ENCODE measurements around the gene TM2D3. TPM values are rescaled to one million over a fixed set of nuclear protein-coding genes. Genes with fewer than 3 reads are reported as not detected.
"Not testable (repeated sequence)": the region's sequence is repeated elsewhere in the genome, so short reads cannot be mapped to it uniquely, and the experiment has no call there.

TM2D3 gene
- total and polyA plus RNA-seq, 2 donors (not counting 3 experiments of a cell fraction or from before 2014, with no cell fraction given), result 34.3 to 51.5 TPM

DNA sequence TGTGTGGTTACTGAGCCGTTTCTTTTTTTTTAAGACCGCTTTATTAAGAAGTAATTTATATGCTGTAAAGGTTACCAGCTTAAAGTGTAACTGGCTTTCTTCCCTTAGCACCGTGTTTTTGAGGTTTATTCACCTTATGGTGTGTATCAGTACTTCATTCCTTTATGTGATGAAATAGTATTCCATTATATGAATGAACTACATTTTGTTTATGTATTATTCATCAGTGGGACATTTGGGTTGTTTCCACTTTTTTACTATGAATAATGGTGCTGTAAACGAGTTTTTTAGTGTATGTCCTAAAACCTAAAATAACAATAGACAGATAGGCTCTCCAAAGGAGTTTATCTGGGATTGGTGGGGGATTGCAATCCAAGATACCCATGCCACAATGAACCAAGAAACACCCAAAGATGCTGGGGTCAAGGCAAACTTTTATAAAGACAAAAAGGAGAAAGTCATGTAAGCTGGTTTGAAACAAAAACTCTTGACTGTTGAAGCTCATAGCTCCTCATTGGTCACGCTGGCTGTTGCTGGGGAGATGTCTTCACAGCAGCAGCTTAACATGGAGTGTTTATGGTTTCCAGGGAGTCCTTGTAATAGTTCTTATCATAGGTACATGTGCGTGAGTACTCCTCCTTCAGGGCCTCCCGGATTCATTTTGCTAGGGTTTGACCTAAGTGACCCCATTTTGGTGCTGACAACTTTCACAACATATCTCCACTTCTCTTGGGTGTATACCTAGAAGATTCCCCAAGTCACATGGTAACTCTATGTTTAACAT lies 16.0 kb downstream of the TM2D3 start:
- Histone ChIP-seq H3K4me2 (ENCODE audit: insufficient read depth, low read length) (no peak overlapping the region), H3K36me3 (ENCODE audit: control insufficient read depth in 2 of 2, extremely low read depth in 1 of 2, insufficient read depth in 2 of 2, low read length in 2 of 2) (peaks cover 2 to 5% of the 10 kb centered on the region in 2 experiments), H3K9ac (replicated peaks; ENCODE audit: extremely low read depth, insufficient read depth, low read length) (no peak overlapping the region), H3K27me3 (ENCODE audit: control insufficient read depth in 2 of 2, insufficient read depth in 2 of 2, low read length in 2 of 2) (no peaks in the 10 kb centered on the region), H3K4me1 (ENCODE audit: control insufficient read depth, extremely low read depth, insufficient read depth, low read length) (peaks cover 5% of the 10 kb centered on the region), H3K4me3 (replicated peaks in 1 of 3; ENCODE audit: insufficient read depth in 1 of 3, low read depth in 1 of 3, low read length in 3 of 3) (no peak overlapping the region), H3K9me3 (replicated peaks; ENCODE audit: control insufficient read depth, insufficient read depth, low read length) (no peaks in the 10 kb centered on the region), H2AFZ (ENCODE audit: low read depth, low read length) (no peak overlapping the region), H3K9me1 (replicated peaks; ENCODE audit: control insufficient read depth, extremely low read depth, insufficient read depth, low read length) (no peaks in the 10 kb centered on the region), H4K20me1 (replicated peaks; ENCODE audit: control insufficient read depth, extremely low read depth, insufficient read depth, low read length) (no peaks in the 10 kb centered on the region), H3K27ac (ENCODE audit: insufficient read depth, low read depth, low read length) (no peak overlapping the region), H3K79me2 (ENCODE audit: control insufficient read depth, insufficient read depth, low read length) (no peaks in the 10 kb centered on the region)
- no TSS peak for BruUV-seq (replicated peaks)
- CTCF ChIA-PET, result interaction anchor here (1.0 to 1.3 kb wide), 3 partner anchors 11 to 347 kb away, joined by 3 read pairs; no protein-coding TSS in a partner anchor
- dilution Hi-C loops (cut with MboI; ENCODE audit: extremely low pct_ligation_motif_present, low sequenced_read_pairs) (no loop called here), intact Hi-C loops (cut with micrococcal nuclease) (no loop called here)
- FAIRE-seq (no peak), DNase-seq (ENCODE audit: low read depth, low spot score) (no peak)
- POLR2A ChIA-PET, result no interaction called here
- TF ChIP-seq JUN (IDR thresholded peaks at IDR 0.05; ENCODE audit: borderline replicate concordance, insufficient read depth, insufficient read length, low read depth) (no peak), GATA2 (IDR thresholded peaks at IDR 0.05; ENCODE audit: insufficient read depth, insufficient read length, low read depth, low read length) (no peak), MYC (IDR thresholded peaks at IDR 0.05; ENCODE audit: low read depth, low read length) (no peak)

DNA sequence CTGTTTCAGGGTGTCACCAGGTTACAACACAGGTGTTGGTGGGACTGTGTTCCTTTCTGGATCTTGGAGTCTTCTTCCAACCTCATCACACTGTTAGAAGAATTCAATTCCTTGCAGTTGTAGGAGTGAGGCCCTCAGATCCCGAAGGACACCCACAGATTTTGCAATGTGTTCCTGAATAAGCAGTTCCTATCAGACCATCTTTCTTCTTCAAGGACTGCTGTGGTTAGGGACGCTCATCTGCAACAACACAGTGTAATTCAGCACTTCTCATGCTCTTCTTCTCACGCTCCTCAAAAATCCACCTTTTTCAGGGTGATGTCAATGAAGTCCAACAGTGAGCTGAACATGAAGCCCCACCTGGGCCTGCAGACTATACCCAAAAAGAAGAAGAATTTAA lies 18.8 kb downstream of the TM2D3 start:
- Histone ChIP-seq H3K27ac (ENCODE audit: insufficient read depth, low read depth, low read length) (no peak overlapping the region), H3K9me3 (replicated peaks; ENCODE audit: control insufficient read depth, insufficient read depth, low read length) (no peaks in the 10 kb centered on the region), H4K20me1 (replicated peaks; ENCODE audit: control insufficient read depth, extremely low read depth, insufficient read depth, low read length) (no peaks in the 10 kb centered on the region), H3K4me1 (ENCODE audit: control insufficient read depth, extremely low read depth, insufficient read depth, low read length) (no peaks in the 10 kb centered on the region), H3K9ac (replicated peaks; ENCODE audit: extremely low read depth, insufficient read depth, low read length) (no peak overlapping the region), H3K27me3 (ENCODE audit: control insufficient read depth in 2 of 2, insufficient read depth in 2 of 2, low read length in 2 of 2) (no peaks in the 10 kb centered on the region), H3K4me2 (ENCODE audit: insufficient read depth, low read length) (no peak overlapping the region), H2AFZ (ENCODE audit: low read depth, low read length) (no peak overlapping the region), H3K9me1 (replicated peaks; ENCODE audit: control insufficient read depth, extremely low read depth, insufficient read depth, low read length) (no peaks in the 10 kb centered on the region), H3K36me3 (ENCODE audit: control insufficient read depth in 2 of 2, extremely low read depth in 1 of 2, insufficient read depth in 2 of 2, low read length in 2 of 2) (no peaks in the 10 kb centered on the region), H3K79me2 (ENCODE audit: control insufficient read depth, insufficient read depth, low read length) (no peaks in the 10 kb centered on the region), H3K4me3 (replicated peaks in 1 of 3; ENCODE audit: insufficient read depth in 1 of 3, low read depth in 1 of 3, low read length in 3 of 3) (no peak overlapping the region)
- BruUV-seq (replicated peaks), result no TSS peak
- intact Hi-C loops (cut with micrococcal nuclease), result no loop called here
- TF ChIP-seq EZH2 (IDR thresholded peaks at IDR 0.05; ENCODE audit: borderline replicate concordance, low read depth, low read length, severe bottlenecking), result no peak
- POLR2A ChIA-PET, result no interaction called here
- dilution Hi-C loops (cut with MboI; ENCODE audit: extremely low pct_ligation_motif_present, low sequenced_read_pairs), result no loop called here
- DNase-seq (ENCODE audit: low read depth, low spot score) (no peak), FAIRE-seq (no peak)
- CTCF ChIA-PET, result no interaction called here

GRCh38 chr15:101626729-101627128 lies 25.5 kb downstream of the TM2D3 start:
- H2AFZ ChIP-seq (ENCODE audit: low read depth, low read length); H3K27me3 ChIP-seq (ENCODE audit: control insufficient read depth in 2 of 2, insufficient read depth in 2 of 2, low read length in 2 of 2); H3K4me1 ChIP-seq (ENCODE audit: control insufficient read depth, extremely low read depth, insufficient read depth, low read length); H3K79me2 ChIP-seq (ENCODE audit: control insufficient read depth, insufficient read depth, low read length); H3K27ac ChIP-seq (ENCODE audit: insufficient read depth, low read depth, low read length); H3K4me2 ChIP-seq (ENCODE audit: insufficient read depth, low read length); H3K36me3 ChIP-seq (ENCODE audit: control insufficient read depth in 2 of 2, extremely low read depth in 1 of 2, insufficient read depth in 2 of 2, low read length in 2 of 2); H4K20me1 ChIP-seq (replicated peaks; ENCODE audit: control insufficient read depth, extremely low read depth, insufficient read depth, low read length); POLR2A ChIA-PET; intact Hi-C loops (cut with micrococcal nuclease); H3K9ac ChIP-seq (replicated peaks; ENCODE audit: extremely low read depth, insufficient read depth, low read length); H3K9me3 ChIP-seq (replicated peaks; ENCODE audit: control insufficient read depth, insufficient read depth, low read length); DNase-seq (ENCODE audit: low read depth, low spot score); H3K9me1 ChIP-seq (replicated peaks; ENCODE audit: control insufficient read depth, extremely low read depth, insufficient read depth, low read length); BruUV-seq (replicated peaks); H3K4me3 ChIP-seq (replicated peaks in 1 of 3; ENCODE audit: insufficient read depth in 1 of 3, low read depth in 1 of 3, low read length in 3 of 3); FAIRE-seq; CTCF ChIA-PET; dilution Hi-C loops (cut with MboI; ENCODE audit: extremely low pct_ligation_motif_present, low sequenced_read_pairs): not testable (repeated sequence)
